GM18858 (cell line): ENCODE data around the gene GRAMD1B.
A peak's percentile ranks its signal among the peaks of the same experiment; 100 is the strongest.

Source experiments
- ATAC-seq: cut with Tn5 transposase; IDR thresholded peaks from one replicate; pipeline ENCODE4 v1.9.1; 2021; ENCODE audit not compliant: unreplicated experiment

Gene GRAMD1B

GRCh38 chr11:123527526-123527925 lies 97.5 kb downstream of the GRAMD1B start:
- no peak for ATAC-seq

GRCh38 chr11:123527947-123528346 lies 97.9 kb downstream of the GRAMD1B start:
- no peak for ATAC-seq

- ATAC-seq: no peak
Observed at GRCh38 chr11:123531325-123531724, 101.3 kb downstream of the GRAMD1B start.

- no peak for ATAC-seq
Observed at GRCh38 chr11:123532131-123532530, 102.1 kb downstream of the GRAMD1B start.

- no peak for ATAC-seq
Observed at GRCh38 chr11:123535401-123535800, 105.3 kb downstream of the GRAMD1B start.

- no peak for ATAC-seq
Observed at GRCh38 chr11:123536690-123537437, 106.8 kb downstream of the GRAMD1B start.

GRCh38 chr11:123537726-123538125 lies 107.7 kb downstream of the GRAMD1B start:
- no peak for ATAC-seq

GRCh38 chr11:123543797-123544196 lies 113.7 kb downstream of the GRAMD1B start:
- ATAC-seq: no peak

GRCh38 chr11:123544631-123545375 lies 114.7 kb downstream of the GRAMD1B start:
- ATAC-seq: no peak

- ATAC-seq: no peak
Observed at GRCh38 chr11:123545726-123546270, 115.7 kb downstream of the GRAMD1B start.

- no peak for ATAC-seq
Observed at GRCh38 chr11:123546515-123546914, 116.4 kb downstream of the GRAMD1B start.

- peak; percentile 94 for ATAC-seq
Observed at GRCh38 chr11:123547180-123547579, 117.1 kb downstream of the GRAMD1B start.

GRCh38 chr11:123548774-123549173 lies 118.7 kb downstream of the GRAMD1B start:
- no peak for ATAC-seq

- no peak for ATAC-seq
Observed at GRCh38 chr11:123549926-123550917, 120.2 kb downstream of the GRAMD1B start.

GRCh38 chr11:123551079-123551478 lies 121.0 kb downstream of the GRAMD1B start:
- ATAC-seq: no peak

GRCh38 chr11:123556633-123557032 lies 126.6 kb downstream of the GRAMD1B start:
- no peak for ATAC-seq

GRCh38 chr11:123558536-123559315 lies 128.7 kb downstream of the GRAMD1B start:
- ATAC-seq: no peak

GRCh38 chr11:123559523-123559955 lies 129.5 kb downstream of the GRAMD1B start:
- no peak for ATAC-seq

- ATAC-seq: no peak
Observed at GRCh38 chr11:123560006-123560405, 129.9 kb downstream of the GRAMD1B start.

GRCh38 chr11:123561431-123561800 lies 131.3 kb downstream of the GRAMD1B start:
- no peak for ATAC-seq
